Neural cell (in vitro differentiated cells): ENCODE data around the gene LSM6. TPM values are rescaled to one million over a fixed set of nuclear protein-coding genes. Genes with fewer than 3 reads are reported as not detected.

Source experiments
- H2AFZ ChIP-seq: fragments of 200-600, 300-800 bp; sonication (generic), shearing (Covaris generic); 2 replicates; pipeline ENCODE4 v1.6.0; 2014; ENCODE audit warnings: low read depth, mild to moderate bottlenecking, antibody characterized with exemption, low read length, moderate library complexity
- H3F3A ChIP-seq: fragments of 200-600 bp; shearing (Covaris generic); 2 replicates; pipeline ENCODE4 v1.6.1; 2016; ENCODE audit warnings: mild to moderate bottlenecking, moderate library complexity, mixed read lengths, antibody characterized with exemption, low read length; ENCODE audit not compliant: insufficient read depth, poor library complexity, severe bottlenecking
- H3K27ac ChIP-seq: fragments of 200-600, 300-800 bp; sonication (generic), shearing (Covaris generic); 2 replicates; pipeline ENCODE4 v1.5.1; 2014; ENCODE audit warnings: mild to moderate bottlenecking, low read length, moderate library complexity
- H3K27me3 ChIP-seq: fragments of 300-800, 200-600 bp; sonication (generic), shearing (Covaris generic); 2 replicates; pipeline ENCODE4 v1.6.0; 2014; ENCODE audit warnings: mild to moderate bottlenecking, low read depth, low read length, moderate library complexity; ENCODE audit not compliant: insufficient read depth
- H3K36me3 ChIP-seq: fragments of 300-800, 200-600 bp; sonication (generic), shearing (Covaris generic); 2 replicates; pipeline ENCODE4 v1.5.1; 2014; ENCODE audit warnings: mild to moderate bottlenecking, antibody characterized with exemption, low read length, moderate library complexity; ENCODE audit not compliant: insufficient read depth
- H3K4me2 ChIP-seq: fragments of 300-800, 200-600 bp; sonication (generic), shearing (Covaris generic); 2 replicates; pipeline ENCODE4 v1.6.0; 2014; ENCODE audit warnings: mild to moderate bottlenecking, low read length
- H3K4me3 ChIP-seq: fragments of 300-800, 200-600 bp; sonication (generic), shearing (Covaris generic); 2 replicates; pipeline ENCODE4 v1.5.1; 2014; ENCODE audit warnings: mild to moderate bottlenecking, low read length, moderate library complexity
- H3K79me2 ChIP-seq: fragments of 200-600 bp; shearing (Covaris generic); replicated peaks from 2 replicates; pipeline ENCODE4 v1.6.0; 2014; ENCODE audit warnings: mild to moderate bottlenecking, low read length, moderate library complexity; ENCODE audit not compliant: insufficient read depth
- H3K9ac ChIP-seq: fragments of 300-800, 200-600 bp; sonication (generic), shearing (Covaris generic); 2 replicates; pipeline ENCODE4 v1.6.1; 2016; ENCODE audit warnings: mild to moderate bottlenecking, low read length, mixed read lengths
- H3K9me2 ChIP-seq: fragments of 200-600 bp; shearing (Covaris generic); 2 replicates; pipeline ENCODE4 v1.6.1; 2016; ENCODE audit warnings: mild to moderate bottlenecking, low read length, mixed read lengths; ENCODE audit not compliant: insufficient read depth
- H3K9me3 ChIP-seq: fragments of 200-600, 300-800 bp; sonication (generic), shearing (Covaris generic); 2 replicates; pipeline ENCODE4 v1.6.1; 2016; ENCODE audit warnings: mild to moderate bottlenecking, mixed run types, low read length, moderate library complexity, mixed read lengths
- H4K20me1 ChIP-seq: fragments of 200-600 bp; shearing (Covaris generic); 2 replicates; pipeline ENCODE4 v1.6.1; 2016; ENCODE audit warnings: mild to moderate bottlenecking, mixed run types; ENCODE audit not compliant: insufficient read depth
- CTCF ChIP-seq: fragments of 450-650 bp; IDR thresholded peaks from 2 replicates; pipeline ENCODE4 v1.5.1; 2014; ENCODE audit warnings: antibody characterized with exemption, mild to moderate bottlenecking, moderate library complexity; ENCODE audit not compliant: poor library complexity, severe bottlenecking
- EP300 ChIP-seq: fragments of 450-650 bp; conservative IDR thresholded peaks from 2 replicates; pipeline ENCODE4 v1.6.1; 2014; ENCODE audit warnings: antibody characterized with exemption, mild to moderate bottlenecking, moderate library complexity; ENCODE audit not compliant: poor library complexity, severe bottlenecking
- EZH2 ChIP-seq: fragments of 200-600, 300-800 bp; shearing (Covaris generic), sonication (generic); IDR thresholded peaks from 2 replicates; pipeline ENCODE4 v1.6.1; 2014; ENCODE audit warnings: antibody characterized with exemption, low read length, borderline replicate concordance, mild to moderate bottlenecking; ENCODE audit not compliant: insufficient read depth, poor library complexity, severe bottlenecking
- MXI1 ChIP-seq: fragments of 450-650 bp; conservative IDR thresholded peaks from 2 replicates; pipeline ENCODE4 v1.6.1; 2014; ENCODE audit warnings: antibody characterized with exemption, mild to moderate bottlenecking; ENCODE audit not compliant: poor library complexity, severe bottlenecking
- POLR2AphosphoS5 ChIP-seq: IDR thresholded peaks from 2 replicates; pipeline ENCODE4 v1.6.1; 2012
- RAD21 ChIP-seq: fragments of 450-650 bp; conservative IDR thresholded peaks from 2 replicates; pipeline ENCODE4 v1.6.1; 2014; ENCODE audit warnings: antibody characterized with exemption, mild to moderate bottlenecking, moderate library complexity
- REST ChIP-seq: IDR thresholded peaks from 2 replicates; pipeline ENCODE4 v1.6.1; 2012; ENCODE audit warnings: borderline replicate concordance
- SMC3 ChIP-seq: fragments of 450-650 bp; conservative IDR thresholded peaks from 2 replicates; pipeline ENCODE4 v1.6.1; 2014; ENCODE audit warnings: antibody characterized with exemption, mild to moderate bottlenecking, moderate library complexity; ENCODE audit not compliant: poor library complexity
- TAF1 ChIP-seq: IDR thresholded peaks from 2 replicates; pipeline ENCODE4 v1.6.1; 2012; ENCODE audit warnings: low read depth
- polyA plus RNA-seq: library from polyadenylated mRNA; depleted of rRNA; stranded (reverse); fragments of >200 nt; gene quantifications from 2 replicates; pipeline ENCODE4 v1.2.3, GENCODE V29; 2014

The LSM6 gene
- polyA plus RNA-seq, 1 donor from 2014 or later = 123 TPM

GRCh38 chr4:146176891-146177290 lies 1.4 kb downstream of the LSM6 start:
- no peak overlapping the region for H3K27ac ChIP-seq
- H3K9me2 ChIP-seq = no peaks in the 10 kb centered on the region
- H3F3A ChIP-seq = no peaks in the 10 kb centered on the region
- H3K9ac ChIP-seq = peak overlapping the region; percentile 75
- peak overlapping the region; percentile 89 for H3K4me3 ChIP-seq
- no peaks in the 10 kb centered on the region for H3K27me3 ChIP-seq
- no peaks in the 10 kb centered on the region for H3K36me3 ChIP-seq
- no peaks in the 10 kb centered on the region for H3K9me3 ChIP-seq
- H2AFZ ChIP-seq = no peak overlapping the region
- TF ChIP-seq SMC3 (no peak), EZH2 (no peak), POLR2AphosphoS5 (no peak), TAF1 (no peak), CTCF (no peak), EP300 (no peak), REST (no peak), RAD21 (no peak), MXI1 (no peak)
- H4K20me1 ChIP-seq = no peaks in the 10 kb centered on the region
- peaks cover 35% of the 10 kb centered on the region for H3K79me2 ChIP-seq
- peak overlapping the region; percentile 77 for H3K4me2 ChIP-seq

GRCh38 chr4:146178126-146178525 lies 2.6 kb downstream of the LSM6 start:
- Histone ChIP-seq H3K9ac (no peak overlapping the region), H3K4me2 (no peak overlapping the region), H4K20me1 (no peaks in the 10 kb centered on the region), H2AFZ (no peak overlapping the region), H3K79me2 (peaks cover 42% of the 10 kb centered on the region), H3K9me3 (no peaks in the 10 kb centered on the region), H3K36me3 (no peaks in the 10 kb centered on the region), H3K27ac (no peak overlapping the region), H3F3A (no peaks in the 10 kb centered on the region), H3K27me3 (no peaks in the 10 kb centered on the region), H3K4me3 (peak overlapping the region; percentile 13), H3K9me2 (no peaks in the 10 kb centered on the region)
- TF ChIP-seq CTCF (no peak), POLR2AphosphoS5 (no peak), MXI1 (no peak), RAD21 (no peak), SMC3 (no peak)
